HEK293 (cell line): ENCODE data around the gene BRI3.

Source experiments
- CTCF ChIA-PET: fragments of 350-600 bp; formaldehyde crosslinking; extraction: SDS; loops from one replicate; lab custom pipeline; 2021; ENCODE audit warnings: antibody characterized with exemption; lab: Yijun Ruan, JAX
- POLR2A ChIA-PET: fragments of 300-600 bp; formaldehyde crosslinking; extraction: SDS; loops from one replicate; lab custom pipeline; 2020; ENCODE audit warnings: antibody characterized with exemption, inconsistent platforms; lab: Yijun Ruan, JAX
- H3K27ac ChIP-seq: fragments of 200-500 bp; sonication (Bioruptor generic); 2 replicates; pipeline ENCODE4 v1.5.1; 2014; ENCODE audit warnings: low read depth, low read length, control low read depth, inconsistent platforms; ENCODE audit errors: extremely low read depth
- H3K36me3 ChIP-seq, 2 experiments: fragments of 200-500 bp in 1 of 2; sonication (Bioruptor generic) in 1 of 2; 1 replicate in 1 of 2; 2 replicates in 1 of 2; pipeline ENCODE4 v1.5.1; 2014 to 2017; ENCODE audit warnings: inconsistent platforms in 2 of 2, low read length in 2 of 2; ENCODE audit not compliant: control insufficient read depth in 2 of 2, insufficient read depth in 1 of 2
- H3K4me1 ChIP-seq: fragments of 200-500 bp; sonication (Bioruptor generic); 2 replicates; pipeline ENCODE4 v1.5.1; 2014; ENCODE audit warnings: mild to moderate bottlenecking, low read length, inconsistent platforms; ENCODE audit not compliant: control insufficient read depth, insufficient read depth
- H3K4me3 ChIP-seq: 2 replicates; pipeline ENCODE4 v1.5.1; 2011; ENCODE audit warnings: low read depth, mild to moderate bottlenecking, control low read depth, low read length, moderate library complexity
- H3K9me3 ChIP-seq: fragments of 200-500 bp; sonication (Bioruptor generic); 2 replicates; pipeline ENCODE4 v1.5.1; 2014; ENCODE audit warnings: low read depth, low read length, inconsistent platforms; ENCODE audit not compliant: control insufficient read depth, insufficient read depth
- EGR2 ChIP-seq: fragments of 450-650 bp; formaldehyde crosslinking; IDR thresholded peaks from 2 replicates; pipeline ENCODE4 v1.5.1; 2016; ENCODE audit warnings: low read depth, missing biosample characterization, missing genetic modification characterization
- KLF7 ChIP-seq: fragments of 450-650 bp; formaldehyde crosslinking; IDR thresholded peaks from 2 replicates; pipeline ENCODE4 v1.5.1; 2016; ENCODE audit warnings: missing biosample characterization, missing genetic modification characterization, borderline replicate concordance
- KLF8 ChIP-seq: fragments of 450-650 bp; formaldehyde crosslinking; IDR thresholded peaks from 2 replicates; pipeline ENCODE4 v1.5.1; 2016; ENCODE audit warnings: missing biosample characterization, missing genetic modification characterization
- MEIS1 ChIP-seq: sonication (generic); formaldehyde crosslinking; IDR thresholded peaks from 2 replicates; pipeline ENCODE4 v1.8.1; 2022; ENCODE audit warnings: missing genetic modification reagents, mild to moderate bottlenecking, borderline replicate concordance
- PATZ1 ChIP-seq: fragments of 450-650 bp; formaldehyde crosslinking; IDR thresholded peaks from 2 replicates; pipeline ENCODE4 v1.5.1; 2016; ENCODE audit warnings: missing biosample characterization, missing genetic modification characterization
- PRDM10 ChIP-seq: fragments of 450-650 bp; formaldehyde crosslinking; IDR thresholded peaks from 2 replicates; pipeline ENCODE4 v1.5.1; 2016; ENCODE audit warnings: missing biosample characterization, missing genetic modification characterization
- PRDM4 ChIP-seq: fragments of 450-650 bp; formaldehyde crosslinking; IDR thresholded peaks from 2 replicates; pipeline ENCODE4 v1.5.1; 2017; ENCODE audit warnings: missing biosample characterization, missing genetic modification characterization
- ZBTB26 ChIP-seq: fragments of 450-650 bp; formaldehyde crosslinking; optimal IDR thresholded peaks from 2 replicates; pipeline ENCODE3; 2016; ENCODE audit warnings: missing biosample characterization, mild to moderate bottlenecking, missing genetic modification characterization
- ZEB2 ChIP-seq: fragments of 450-650 bp; formaldehyde crosslinking; IDR thresholded peaks from 2 replicates; pipeline ENCODE4 v1.5.1; 2016; ENCODE audit warnings: missing biosample characterization, missing genetic modification characterization
- ZFHX2 ChIP-seq: fragments of 450-650 bp; formaldehyde crosslinking; conservative IDR thresholded peaks from 2 replicates; pipeline ENCODE4 v1.5.1; 2016; ENCODE audit warnings: missing biosample characterization, missing genetic modification characterization
- ZFP37 ChIP-seq: fragments of 450-650 bp; formaldehyde crosslinking; IDR thresholded peaks from 2 replicates; pipeline ENCODE4 v1.5.1; 2016; ENCODE audit warnings: missing biosample characterization, missing genetic modification characterization
- ZIC2 ChIP-seq: fragments of 450-650 bp; formaldehyde crosslinking; IDR thresholded peaks from 2 replicates; pipeline ENCODE4 v1.5.1; 2016; ENCODE audit warnings: missing biosample characterization, missing genetic modification characterization
- ZNF121 ChIP-seq: fragments of 450-650 bp; formaldehyde crosslinking; IDR thresholded peaks from 2 replicates; pipeline ENCODE4 v1.5.1; 2016; ENCODE audit warnings: missing biosample characterization, missing genetic modification characterization
- ZNF146 ChIP-seq: fragments of 450-650 bp; formaldehyde crosslinking; IDR thresholded peaks from 2 replicates; pipeline ENCODE4 v1.5.1; 2016; ENCODE audit warnings: missing biosample characterization, missing genetic modification characterization
- ZNF174 ChIP-seq: fragments of 450-650 bp; formaldehyde crosslinking; IDR thresholded peaks from 2 replicates; pipeline ENCODE4 v1.5.0; 2017; ENCODE audit warnings: missing biosample characterization, mild to moderate bottlenecking, missing genetic modification characterization
- ZNF248 ChIP-seq: fragments of 450-650 bp; formaldehyde crosslinking; IDR thresholded peaks from 2 replicates; pipeline ENCODE4 v1.5.1; 2017; ENCODE audit warnings: missing biosample characterization, missing genetic modification characterization
- ZNF335 ChIP-seq: fragments of 450-650 bp; formaldehyde crosslinking; conservative IDR thresholded peaks from 2 replicates; pipeline ENCODE4 v1.5.1; 2016; ENCODE audit warnings: missing biosample characterization, missing genetic modification characterization
- ZNF341 ChIP-seq: fragments of 450-650 bp; formaldehyde crosslinking; IDR thresholded peaks from 2 replicates; pipeline ENCODE4; 2016; ENCODE audit warnings: low read depth, missing biosample characterization, missing genetic modification characterization
- ZNF692 ChIP-seq: fragments of 450-650 bp; formaldehyde crosslinking; IDR thresholded peaks from 2 replicates; pipeline ENCODE4 v1.5.1; 2016; ENCODE audit warnings: missing biosample characterization, missing genetic modification characterization
- ZSCAN18 ChIP-seq: fragments of 450-650 bp; formaldehyde crosslinking; IDR thresholded peaks from 2 replicates; pipeline ENCODE4 v1.5.1; 2016; ENCODE audit warnings: missing biosample characterization, missing genetic modification characterization
- ZXDB ChIP-seq: fragments of 450-650 bp; formaldehyde crosslinking; IDR thresholded peaks from 2 replicates; pipeline ENCODE4 v1.5.1; 2016; ENCODE audit warnings: missing biosample characterization, missing genetic modification characterization

The BRI3 gene

GRCh38 chr7:98281757-98282606 lies 496 bp downstream of the BRI3 start:
- POLR2A ChIA-PET, result interaction anchor here (0.5 kb wide), 1 partner anchor 197 kb away, joined by 4 read pairs; no protein-coding TSS in a partner anchor
- Histone ChIP-seq H3K9me3 (no peaks in the 10 kb centered on the region), H3K4me1 (peaks cover 12% of the 10 kb centered on the region), H3K27ac (peak overlapping the region; percentile 68; the same call in 1 of the 2 replicates), H3K4me3 (peak overlapping the region; percentile 70), H3K36me3 (peaks cover 0 to 32% of the 10 kb centered on the region in 2 experiments; a peak in 2 of 3 replicates)
- CTCF ChIA-PET, result interaction anchor here (1.5 kb wide), 1 partner anchor 12 kb away, joined by 8 read pairs; no protein-coding TSS in a partner anchor
- TF ChIP-seq ZNF692 (tag by site-specific recombination) (peak; percentile 65), ZFHX2 (tag by site-specific recombination) (peak; percentile 80), PRDM4 (no peak), EGR2 (peak; percentile 77), ZFP37 (tag by site-specific recombination) (0 out of 2 replicates have a peak, but pooled peaks have one; percentile 19), ZXDB (tag by site-specific recombination) (peak; percentile 97), ZBTB26 (tag by site-specific recombination) (peak; percentile 53), ZNF121 (peak; percentile 54; the same call in 1 of the 2 replicates), ZNF174 (tag by site-specific recombination) (no peak), KLF8 (tag by site-specific recombination) (no peak), PATZ1 (0 out of 2 replicates have a peak, but pooled peaks have one; percentile 28), ZEB2 (tag by site-specific recombination) (peak; percentile 19; the same call in 1 of the 2 replicates), ZIC2 (tag by site-specific recombination) (0 out of 2 replicates have a peak, but pooled peaks have one; percentile 17), MEIS1 (CRISPR knock-in tag) (no peak), ZNF335 (tag by site-specific recombination) (peak; percentile 97), ZNF146 (tag by site-specific recombination) (no peak)

GRCh38 chr7:98282703-98283102 lies 1.2 kb downstream of the BRI3 start:
- no peak overlapping the region for H3K27ac ChIP-seq
- ChIA-PET POLR2A (interaction anchor here (0.5 kb wide), 1 partner anchor 198 kb away, joined by 4 read pairs; no protein-coding TSS in a partner anchor), CTCF (interaction anchor here (0.7 to 1.5 kb wide), 3 partner anchors 12 to 134 kb away, joined by 3 to 8 read pairs (median 3); partner anchors contain the start of gene BAIAP2L1)
- peaks cover 12% of the 10 kb centered on the region for H3K4me1 ChIP-seq
- H3K9me3 ChIP-seq, result no peaks in the 10 kb centered on the region
- peaks cover 0 to 32% of the 10 kb centered on the region in 2 experiments; a peak in 1 of 3 replicates for H3K36me3 ChIP-seq
- H3K4me3 ChIP-seq, result peak overlapping the region; percentile 70
- peak; percentile 70 for TF ChIP-seq ZNF341 (tag by site-specific recombination)
- no peak for TF ChIP-seq ZNF248 (tag by site-specific recombination)
- TF ChIP-seq PRDM10 (tag by site-specific recombination), result peak; percentile 42; the same call in 1 of the 2 replicates
- TF ChIP-seq KLF7 (tag by site-specific recombination), result no peak
- no peak for TF ChIP-seq ZSCAN18 (tag by site-specific recombination)
